Peyer's patch (tissue), 4 donors: Measurements from ENCODE around the gene L3MBTL4.

Source experiments
- CTCF ChIP-seq, 6 experiments: fragments of 450-650 bp in 4 of 6; fragments of 200-600 bp in 2 of 6; sonication (generic) in 1 of 6; IDR thresholded peaks; one replicate each; pipeline ENCODE4 v1.5.1; 2017 to 2019; ENCODE audit warnings: antibody characterized with exemption in 6 of 6, mild to moderate bottlenecking in 3 of 6, moderate library complexity in 1 of 6
- POLR2A ChIP-seq, 2 donors: fragments of 450-650 bp; IDR thresholded peaks; one replicate each; pipeline ENCODE4 v1.5.1; 2017; ENCODE audit warnings: antibody characterized with exemption in 2 of 2, mild to moderate bottlenecking in 2 of 2, moderate library complexity in 2 of 2

DNA sequence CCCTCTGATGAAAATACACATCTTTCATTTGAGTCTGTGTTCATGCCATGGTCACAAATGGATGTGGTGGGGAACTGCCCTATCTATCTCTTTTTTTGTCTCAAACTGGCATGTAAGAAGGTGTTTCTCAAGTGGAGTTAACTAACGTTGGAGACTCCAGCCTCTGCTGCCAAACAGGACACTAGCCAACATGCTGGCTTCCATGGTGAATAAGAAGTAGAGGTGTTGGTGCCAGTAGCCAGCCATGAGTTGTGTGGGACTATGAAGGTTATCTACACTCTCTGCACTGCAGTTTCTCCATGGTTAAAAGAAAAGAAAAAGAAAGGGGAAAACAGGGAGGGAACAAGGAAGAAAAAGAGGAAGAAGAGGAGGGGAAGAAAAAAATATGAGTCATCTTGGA, 370.4 kb downstream of the L3MBTL4 start:
- TF ChIP-seq CTCF (IDR thresholded peaks at IDR 0.05) (no peak), POLR2A (IDR thresholded peaks at IDR 0.05) (no peak)
